GM21825 (cell line): ENCODE data around the gene UQCRC1.

ENCODE experiments used
- ATAC-seq: cut with Tn5 transposase; IDR thresholded peaks from one replicate; pipeline ENCODE4 v1.9.1; 2021; ENCODE audit warnings: mild to moderate bottlenecking, moderate library complexity; ENCODE audit not compliant: unreplicated experiment

The UQCRC1 gene

DNA sequence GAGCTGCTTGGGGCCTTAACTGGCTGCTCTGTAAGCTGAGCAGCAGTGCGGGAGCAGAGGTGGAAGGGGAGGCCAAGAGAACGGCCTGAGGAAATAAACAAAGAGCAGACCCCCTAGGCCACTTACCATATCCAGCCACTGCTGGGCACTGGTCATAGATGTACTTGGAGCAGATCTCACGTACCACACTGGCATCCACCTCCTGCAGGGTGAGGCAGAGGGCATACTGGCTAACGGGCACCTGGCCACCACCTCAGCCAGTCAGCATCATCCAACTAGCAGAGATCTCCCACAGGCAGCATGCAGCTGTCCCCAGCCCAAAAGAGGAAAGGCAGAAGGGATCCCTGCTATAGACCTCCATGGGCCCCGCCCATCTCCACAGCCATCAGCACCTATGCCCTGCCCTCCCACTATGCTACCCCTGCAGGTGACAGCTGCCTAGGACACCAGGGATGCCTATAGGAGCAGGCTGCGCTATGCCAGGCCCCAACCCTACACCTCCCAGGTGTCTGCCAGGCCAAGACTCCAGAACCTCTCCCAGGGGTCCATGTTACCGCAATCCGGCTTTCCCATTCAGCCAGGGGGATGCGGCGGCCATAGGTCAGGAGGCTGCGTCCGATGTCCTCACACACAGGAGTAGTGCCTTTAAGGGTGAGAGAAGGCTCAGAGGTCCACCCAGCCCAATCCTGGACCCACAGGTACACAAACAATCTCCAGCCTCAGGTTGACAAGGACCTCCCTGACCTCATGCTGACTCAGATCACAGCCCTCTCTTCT lies 9.7 kb downstream of the UQCRC1 start:
- no peak for ATAC-seq

DNA sequence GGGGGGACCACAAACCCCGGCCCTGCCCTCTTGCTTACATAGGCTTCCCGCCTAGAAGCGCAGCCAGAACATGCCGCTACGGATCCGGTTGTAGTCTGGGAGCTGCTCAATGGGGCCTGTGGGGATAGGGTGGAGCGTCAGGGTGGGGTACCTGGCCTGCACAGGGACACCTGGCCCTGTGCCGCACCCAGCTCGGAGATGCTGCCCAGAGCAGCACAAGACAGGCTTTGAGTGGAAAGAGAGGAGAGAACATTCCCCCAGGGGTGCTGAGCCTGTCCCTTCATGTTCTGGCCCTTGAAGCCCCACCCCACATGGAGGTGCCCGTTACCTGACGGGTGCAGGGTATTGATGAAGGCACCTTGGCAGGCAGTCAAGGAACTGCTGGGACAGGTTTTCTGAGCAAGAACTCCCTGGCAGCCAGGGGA lies 10.4 kb downstream of the UQCRC1 start:
- no peak for ATAC-seq

DNA sequence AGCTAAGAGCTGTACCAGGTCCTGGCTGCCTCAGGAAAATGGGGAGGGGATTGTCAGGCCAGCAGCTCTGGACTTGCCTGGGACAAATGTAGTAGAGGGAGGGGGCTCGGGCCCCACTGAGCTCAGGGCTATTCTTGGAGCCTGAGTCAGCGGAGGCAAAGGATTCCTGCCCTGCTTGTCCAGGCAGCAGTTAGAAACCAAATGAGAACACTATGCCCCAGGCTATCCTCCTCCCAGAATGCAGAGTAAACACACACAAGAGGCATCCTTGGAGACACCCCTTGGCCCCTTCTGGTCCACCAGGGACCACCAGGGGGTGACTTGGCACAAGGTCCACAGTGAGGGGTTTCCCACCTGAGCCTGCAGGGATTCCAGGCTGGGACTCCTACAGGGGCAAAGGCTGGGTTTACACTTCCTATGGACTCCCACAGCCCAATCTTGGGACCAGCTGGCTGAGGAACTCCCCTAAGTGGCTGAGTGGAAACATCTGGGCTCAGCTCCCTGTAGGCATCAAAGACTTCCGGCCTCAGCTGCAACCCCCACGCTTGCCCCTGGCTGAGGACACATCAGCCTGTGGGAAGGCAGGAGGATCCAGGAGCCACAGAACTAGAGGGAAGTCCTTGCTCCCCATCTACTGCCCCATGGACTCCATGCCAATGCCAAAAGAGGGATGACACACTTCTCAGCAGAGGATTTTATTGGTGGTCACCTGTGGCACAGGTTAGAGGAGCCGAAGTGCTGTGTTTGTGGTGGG lies 10.9 kb downstream of the UQCRC1 start:
- no peak for ATAC-seq

DNA sequence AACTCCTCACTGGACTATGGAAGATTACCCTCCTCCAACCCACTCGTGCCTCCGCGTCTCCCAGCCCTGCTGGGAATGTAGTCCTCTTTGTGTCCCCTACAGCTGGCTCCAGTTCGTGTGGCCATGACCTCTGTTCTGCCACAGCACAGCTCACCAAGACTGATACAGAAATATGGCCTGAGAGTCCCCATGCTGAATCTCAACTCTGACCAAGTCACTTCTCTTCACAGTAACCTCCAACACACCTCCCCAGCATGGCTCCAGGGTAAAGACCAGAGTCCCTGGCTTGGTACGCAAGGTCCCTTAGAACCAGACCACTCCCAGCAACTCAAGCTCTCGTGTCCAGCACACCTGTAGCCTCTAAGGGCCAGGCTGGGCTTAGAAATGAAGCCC lies 12.0 kb downstream of the UQCRC1 start:
- ATAC-seq = no peak

DNA sequence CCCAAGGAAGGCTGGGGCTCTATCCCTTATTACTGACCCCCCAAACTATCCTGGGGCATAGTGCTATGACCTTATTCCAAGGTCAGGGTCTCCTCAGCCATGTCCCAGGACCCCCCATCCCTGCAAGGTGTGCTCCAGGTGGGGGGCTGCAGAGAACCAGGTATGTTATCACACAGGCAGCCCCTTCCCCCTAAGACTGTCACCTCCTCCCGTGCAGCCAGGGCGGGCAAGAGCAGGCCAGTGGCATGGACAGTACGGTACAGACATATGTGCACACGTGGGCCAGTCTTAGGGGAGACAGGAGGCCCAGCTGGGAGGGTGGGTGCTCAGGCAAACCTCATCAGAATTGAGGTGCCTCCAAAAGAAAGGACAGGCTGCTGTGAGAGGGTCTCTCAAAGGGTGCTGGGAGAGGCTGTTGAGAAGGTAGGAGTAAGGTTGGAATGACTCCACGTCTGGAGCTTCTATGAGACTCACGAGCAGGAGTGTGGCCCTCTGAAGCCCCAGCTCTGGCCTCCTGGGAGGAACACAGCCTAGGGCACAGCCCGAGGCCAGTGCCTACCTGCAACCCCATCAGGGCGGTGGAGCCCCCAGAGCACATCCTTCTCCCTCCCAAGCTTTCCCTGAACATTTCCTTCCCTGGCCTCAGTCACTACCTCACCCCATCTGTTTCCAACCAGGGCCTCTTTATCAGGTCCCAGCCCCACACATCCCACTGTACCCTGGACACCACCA lies 12.6 kb downstream of the UQCRC1 start:
- ATAC-seq = no peak

DNA sequence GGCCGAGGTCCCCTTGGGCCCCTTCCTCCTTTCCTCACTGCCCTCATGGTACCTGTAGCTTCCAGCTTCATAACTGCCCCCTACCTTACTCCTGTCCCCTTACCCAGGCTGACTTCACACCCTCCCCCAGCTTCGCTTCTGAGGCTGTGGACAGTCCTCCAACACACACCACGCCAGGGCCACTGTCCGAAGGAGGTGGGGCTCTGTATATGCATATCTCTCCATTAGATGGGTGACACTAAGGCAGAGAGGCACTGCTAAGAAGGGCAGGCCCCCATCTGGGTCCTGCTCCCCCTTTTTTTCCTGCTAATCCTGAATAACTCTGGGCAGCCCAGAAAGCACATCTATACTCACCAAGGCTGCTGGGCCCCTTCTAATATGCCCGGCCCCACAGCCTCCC lies 13.3 kb downstream of the UQCRC1 start:
- no peak for ATAC-seq

DNA sequence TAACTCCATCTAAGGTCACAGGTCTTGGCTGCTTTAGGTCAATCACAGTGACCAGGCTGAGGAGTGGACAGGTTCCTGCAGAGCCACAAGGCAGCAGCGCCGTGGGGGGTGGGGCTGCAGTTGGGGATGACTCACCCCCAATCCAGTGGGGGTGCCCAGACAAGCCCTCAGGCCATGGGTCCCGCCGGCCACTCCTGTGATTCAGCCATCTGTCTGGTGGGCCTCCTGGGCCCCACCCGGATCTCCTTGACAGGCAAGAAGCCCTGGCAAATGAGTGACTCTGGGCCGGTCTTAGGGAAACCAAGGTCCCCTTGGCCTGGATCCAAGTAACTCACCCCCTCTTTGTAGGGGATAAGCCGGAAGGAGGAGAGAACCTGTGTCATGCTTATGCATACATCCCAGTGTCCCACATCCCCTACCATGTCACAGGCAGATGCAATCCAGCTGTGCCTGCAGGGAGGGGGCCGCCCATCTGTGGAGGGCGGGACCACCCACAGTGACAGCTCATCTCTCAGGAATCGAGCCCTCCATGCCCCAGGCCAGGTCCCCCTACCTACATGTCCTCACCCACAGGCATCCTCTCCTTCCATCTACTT lies 13.8 kb downstream of the UQCRC1 start:
- no peak for ATAC-seq

DNA sequence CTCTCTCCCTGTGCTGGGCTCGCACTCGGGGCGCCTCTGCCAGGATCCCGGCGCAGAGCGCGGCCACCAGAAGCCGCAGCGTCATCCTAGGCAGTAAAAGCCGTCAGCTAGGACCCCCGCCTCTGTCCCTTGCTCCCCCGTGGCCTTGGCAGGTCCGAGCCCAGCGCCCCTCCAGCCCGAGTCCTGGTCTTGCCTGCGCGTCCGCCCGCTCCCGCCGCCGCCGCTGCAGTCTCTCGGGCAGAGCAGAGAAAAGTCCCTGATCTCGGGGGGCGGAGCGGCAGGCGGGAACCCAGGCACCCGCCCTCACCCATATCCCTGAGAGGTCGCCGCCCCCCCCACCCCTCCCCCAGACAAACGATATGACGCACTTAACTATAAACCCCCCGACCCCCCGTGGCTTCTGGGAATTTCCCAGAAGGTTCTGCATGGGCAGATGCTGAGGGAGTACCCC lies 14.3 kb downstream of the UQCRC1 start, which contains the start of gene COL7A1:
Gene COL7A1 (minus strand): TSS at position 255 of the 451 bp plus-strand sequence. CDS start 170 bp downstream, at position 85.
- ATAC-seq = no peak

DNA sequence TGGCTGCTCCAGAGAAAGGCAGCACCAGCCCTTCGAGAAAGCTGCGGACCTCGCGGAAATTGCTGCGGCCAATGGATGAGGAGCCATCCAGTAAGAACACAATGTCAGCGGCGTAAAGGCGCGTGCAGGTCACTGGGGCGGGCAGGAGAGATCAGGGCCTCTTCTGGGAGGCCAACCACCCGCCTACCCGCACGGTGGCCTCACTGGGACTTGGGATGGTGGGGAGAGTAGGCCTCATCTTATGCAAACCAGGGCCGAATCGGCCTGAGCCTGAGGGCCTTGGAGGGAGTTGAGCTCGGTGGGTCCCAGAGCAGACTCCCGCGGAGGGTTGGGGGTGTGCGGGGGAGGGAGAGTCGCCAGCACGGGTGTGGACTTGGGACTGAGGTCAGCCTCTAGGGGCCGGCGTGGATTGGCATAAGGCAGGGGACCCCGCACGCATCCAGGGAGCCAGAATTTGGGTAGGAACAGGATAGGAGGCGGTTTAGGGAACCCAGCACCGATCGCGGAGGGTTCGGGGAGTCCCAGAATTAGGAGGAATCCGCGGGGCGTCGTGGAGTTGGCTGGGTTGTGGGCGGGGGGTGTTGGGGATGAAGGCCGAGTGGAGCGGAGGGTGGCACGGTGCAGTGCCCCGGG lies 14.9 kb downstream of the UQCRC1 start:
- ATAC-seq = no peak

DNA sequence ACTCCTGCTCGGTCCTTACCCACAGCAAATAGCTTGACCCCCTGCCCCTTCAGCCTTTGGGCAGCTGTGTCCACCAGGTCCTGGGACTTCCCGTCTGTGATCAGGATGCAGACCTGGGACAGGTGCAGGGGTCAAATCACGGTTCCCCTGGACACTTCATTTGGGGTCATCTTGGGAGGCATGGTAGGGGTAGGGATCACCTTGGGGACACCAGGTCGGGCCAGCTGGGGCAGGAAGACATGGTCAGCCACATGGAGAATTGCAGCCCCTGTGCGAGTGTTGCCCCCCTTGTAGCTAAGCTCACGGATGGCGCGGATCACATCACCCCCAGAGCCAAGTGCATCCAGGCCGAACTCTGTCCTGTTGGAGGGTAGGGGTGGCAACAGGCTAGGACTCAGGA lies 16.1 kb downstream of the UQCRC1 start:
- no peak for ATAC-seq

DNA sequence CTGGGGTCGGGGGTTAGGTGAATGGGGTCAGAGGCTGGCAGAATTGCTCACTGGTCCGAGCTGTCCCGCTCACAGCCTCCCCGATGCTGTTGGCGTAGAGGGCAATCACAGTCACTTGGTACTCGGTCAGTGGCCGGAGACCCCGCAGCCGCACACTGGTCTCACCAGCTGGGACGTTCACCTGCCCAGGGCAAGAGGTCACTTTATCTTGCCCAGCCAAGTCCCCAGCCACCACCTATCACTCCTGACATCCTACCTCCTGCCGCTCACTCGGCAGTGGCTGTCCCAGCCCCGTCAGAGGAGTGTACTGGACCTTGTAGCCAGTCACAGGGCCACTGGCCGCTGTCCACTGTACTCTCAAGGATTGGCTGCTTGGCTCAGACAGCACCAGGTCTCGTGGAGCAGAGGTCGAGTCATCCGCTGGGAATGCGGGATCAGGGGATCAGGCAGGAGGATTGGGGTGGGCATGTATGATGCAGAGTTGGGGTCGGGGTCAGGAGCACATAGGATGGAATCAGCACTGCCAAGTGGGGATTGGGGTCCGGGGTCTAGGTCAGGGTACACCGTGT lies 16.8 kb downstream of the UQCRC1 start:
- ATAC-seq = no peak

DNA sequence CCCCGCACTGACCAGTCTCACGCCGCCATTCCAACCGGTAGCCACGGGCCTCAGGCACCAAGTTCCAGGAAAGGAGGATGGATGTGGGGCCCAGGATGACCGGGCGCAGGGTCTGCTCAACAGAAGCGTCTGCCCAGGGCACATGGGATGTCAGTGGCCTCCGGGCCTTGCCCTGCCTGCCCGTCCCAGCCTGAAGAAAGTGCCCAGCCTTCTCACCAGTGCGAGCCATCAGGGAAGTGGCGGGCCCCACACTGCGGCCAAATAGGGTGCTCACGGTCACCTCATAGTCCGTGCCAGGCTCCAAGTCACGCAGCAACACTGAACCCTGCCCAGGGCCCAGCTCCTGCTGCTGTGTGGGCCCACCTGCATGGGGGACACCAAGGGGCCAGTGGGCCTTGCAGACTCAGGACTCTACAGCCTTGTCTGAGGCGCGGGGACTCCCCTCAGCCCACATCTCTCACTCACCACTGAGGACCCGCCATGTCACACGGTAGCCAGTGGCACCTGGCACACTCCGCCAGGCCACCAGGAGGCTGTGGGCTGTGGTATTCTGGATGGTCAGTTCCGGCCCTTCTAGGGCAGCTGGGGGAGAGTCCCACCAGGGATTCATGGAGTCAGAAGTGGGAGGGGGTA lies 17.4 kb downstream of the UQCRC1 start:
- no peak for ATAC-seq

DNA sequence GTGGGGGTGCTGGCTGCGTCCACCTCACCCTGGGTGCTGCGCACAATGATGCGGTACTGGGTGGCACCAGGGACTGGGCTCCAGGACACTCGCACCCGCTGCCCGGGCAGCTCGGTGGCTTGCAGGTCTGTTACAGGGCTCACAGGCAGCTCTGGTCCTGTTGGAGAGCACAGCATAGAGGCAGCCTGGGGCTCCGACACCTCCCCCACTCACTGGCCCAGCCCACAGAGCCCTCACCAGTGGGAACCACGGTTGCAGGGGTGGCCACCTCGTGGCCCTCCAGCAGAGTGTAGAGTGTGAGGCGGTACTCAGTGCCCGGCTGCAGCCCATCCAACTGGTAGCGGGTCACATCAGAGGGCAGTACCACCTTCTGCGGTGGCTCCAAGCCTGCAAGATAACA lies 18.0 kb downstream of the UQCRC1 start:
- no peak for ATAC-seq

DNA sequence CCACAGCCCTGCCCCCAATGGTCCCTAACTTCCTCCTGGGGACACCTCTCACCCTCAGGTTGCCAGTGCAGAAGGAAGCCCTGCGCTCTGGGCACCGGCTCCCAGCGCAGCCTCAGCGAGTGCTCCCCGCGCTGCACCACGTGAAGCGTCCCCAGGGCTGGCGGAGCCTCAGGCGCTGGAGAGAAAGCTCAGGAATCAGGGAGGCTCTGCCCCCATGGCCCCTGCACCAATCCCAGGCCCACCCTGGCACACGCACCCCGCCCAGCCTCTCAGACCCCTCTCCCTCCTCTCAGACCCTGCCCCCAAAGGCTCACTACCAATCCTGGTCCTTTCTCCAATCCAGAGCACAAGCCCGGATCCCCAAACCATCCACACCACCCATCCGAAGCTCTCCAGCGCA lies 21.2 kb downstream of the UQCRC1 start:
- ATAC-seq = no peak

DNA sequence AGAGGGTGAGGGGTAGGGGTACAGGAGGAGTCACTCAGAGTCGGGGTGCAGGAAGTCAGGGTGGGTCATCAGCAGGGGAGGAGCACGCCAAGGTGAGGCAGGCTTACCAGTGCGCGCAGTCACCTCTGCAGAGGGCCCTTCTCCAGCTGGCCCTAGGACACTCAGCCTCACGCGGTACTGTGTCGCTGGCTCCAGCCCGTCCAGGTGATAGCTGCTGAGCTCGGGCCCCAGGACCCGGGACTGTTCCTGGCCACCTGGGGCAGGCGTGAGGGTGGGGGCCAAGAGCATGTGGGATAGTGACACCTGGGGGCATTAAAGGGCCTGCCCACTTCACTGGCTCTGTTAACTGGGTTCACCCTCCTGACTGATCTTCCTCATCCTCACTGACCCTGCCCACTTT lies 21.8 kb downstream of the UQCRC1 start:
- no peak for ATAC-seq

DNA sequence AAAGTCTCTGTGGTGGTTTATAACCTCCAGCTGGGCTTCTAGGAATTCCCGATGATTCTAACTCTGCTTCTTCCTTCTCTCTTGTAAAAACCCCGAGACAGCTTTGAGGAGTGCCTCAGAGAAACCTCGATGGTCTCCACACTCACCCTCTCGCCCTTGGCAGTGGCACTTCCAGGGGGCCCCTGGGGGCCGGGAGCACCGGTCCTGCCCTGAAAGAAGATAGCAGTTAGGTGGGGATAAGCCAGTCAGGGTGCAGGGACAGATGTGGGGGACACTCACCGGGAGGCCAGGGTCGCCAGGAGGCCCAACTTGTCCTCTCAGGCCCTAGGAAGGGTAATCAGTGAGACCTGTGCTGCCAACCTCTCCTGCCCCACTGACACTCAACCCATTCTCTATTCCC lies 24.0 kb downstream of the UQCRC1 start:
- no peak for ATAC-seq

DNA sequence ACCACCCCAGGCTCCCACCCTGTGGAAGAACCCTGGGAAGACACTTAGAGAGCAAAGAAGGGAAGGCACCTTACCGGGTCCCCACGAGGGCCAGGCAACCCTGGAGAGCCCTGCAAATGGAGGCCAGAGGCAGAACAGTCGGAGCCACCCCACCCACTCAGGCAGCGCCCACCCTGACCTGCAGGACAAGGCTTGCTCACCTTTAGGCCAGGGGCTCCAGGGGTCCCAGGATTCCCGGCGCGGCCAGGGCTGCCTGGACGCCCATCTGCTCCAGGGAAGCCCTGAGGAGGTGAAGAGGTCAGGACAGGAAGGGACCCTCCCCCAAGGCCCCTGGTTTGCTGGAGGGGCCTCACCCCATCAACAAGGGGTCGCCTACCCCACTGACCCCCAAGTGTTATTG lies 24.6 kb downstream of the UQCRC1 start:
- no peak for ATAC-seq

DNA sequence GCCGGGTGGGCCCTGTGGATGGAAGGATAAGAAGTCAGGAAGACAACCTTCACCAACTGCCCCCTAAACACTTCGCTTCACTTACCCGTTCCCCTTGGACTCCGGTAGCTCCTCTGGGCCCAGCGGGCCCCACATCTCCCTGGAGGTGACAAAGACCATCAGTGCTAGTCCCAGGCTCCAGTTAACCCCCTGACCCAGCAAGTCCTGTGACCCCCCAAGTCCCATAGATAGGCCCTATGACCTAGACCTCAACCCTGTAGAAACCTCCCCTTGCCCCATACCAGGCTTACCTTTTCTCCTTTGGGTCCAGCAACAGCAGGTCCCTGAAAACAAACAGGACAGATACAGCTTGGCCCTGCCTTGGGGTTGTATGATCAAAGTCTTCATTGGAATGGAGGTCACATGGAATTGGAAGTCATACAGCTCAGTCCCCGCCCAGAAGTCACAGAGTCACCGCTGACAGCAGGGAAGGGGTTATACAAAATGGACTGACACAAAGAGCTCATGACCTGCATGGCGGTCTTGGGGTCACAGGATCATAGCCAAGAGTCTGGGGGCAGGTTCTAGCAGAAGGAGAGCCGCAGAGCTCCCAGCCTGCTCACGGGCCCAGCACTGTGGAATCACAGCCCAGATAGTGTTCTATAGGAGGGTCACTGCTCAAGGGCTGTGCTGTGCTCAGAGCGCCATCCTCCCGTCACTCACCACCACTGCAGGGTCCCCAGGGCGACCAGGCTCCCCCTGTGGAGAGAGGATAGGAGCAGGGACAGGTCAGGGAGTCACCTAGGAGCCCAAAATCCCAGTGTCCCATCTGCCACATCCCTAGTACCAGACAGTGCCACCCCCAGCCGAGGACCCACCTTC lies 27.6 kb downstream of the UQCRC1 start:
- ATAC-seq = no peak

DNA sequence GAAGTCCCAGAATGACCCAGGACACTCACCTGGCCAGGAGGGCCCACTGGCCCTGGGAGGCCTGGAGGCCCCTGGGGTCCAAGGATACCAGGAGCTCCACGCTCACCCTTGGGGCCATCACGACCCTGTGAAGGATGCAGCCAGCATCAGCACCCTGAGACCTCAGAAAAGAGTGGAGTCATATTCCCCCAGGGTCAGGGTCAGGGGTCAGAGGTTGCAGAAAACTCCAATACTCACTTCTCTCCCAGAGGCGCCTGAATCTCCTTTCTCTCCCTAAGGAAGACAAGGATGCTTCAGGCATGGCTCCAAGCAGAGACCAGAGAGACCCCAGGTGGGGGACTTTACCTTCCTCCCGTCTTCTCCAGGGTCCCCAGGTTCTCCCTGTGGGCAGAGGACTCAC lies 32.8 kb downstream of the UQCRC1 start:
- no peak for ATAC-seq
